Activated B cell treated with CpG ODN at 0.5 μM for 24 hours (primary cell): ENCODE results near the gene PLEKHF1. TPM values are rescaled to one million over a fixed set of nuclear protein-coding genes. Genes with fewer than 3 reads are reported as not detected.

ENCODE experiments used
- ATAC-seq: fragments of 200-7000 bp; cut with Tn5 transposase; one replicate; pipeline ENCODE4 v1.10.0; 2021; ENCODE audit warnings: low read depth, mild to moderate bottlenecking, moderate library complexity
- CTCF ChIA-PET: fragments of 350-600 bp; sonication (Branson Sonifier 250); formaldehyde crosslinking; loops from one replicate; lab custom pipeline; 2021; ENCODE audit warnings: antibody characterized with exemption; lab: Charles Lee
- POLR2A ChIA-PET: fragments of 350-600 bp; sonication (Branson Sonifier 250); formaldehyde crosslinking; loops from one replicate; lab custom pipeline; 2021; ENCODE audit warnings: antibody characterized with exemption; lab: Charles Lee
- DNase-seq: peaks from one replicate; pipeline ENCODE4 v3.0.0; 2022
- H3K27ac Mint-ChIP-seq: one replicate; pipeline ENCODE4 v1.8.0; 2020; ENCODE audit warnings: mixed read lengths
- H3K27me3 Mint-ChIP-seq: one replicate; pipeline ENCODE4 v1.8.0; 2021; ENCODE audit warnings: mixed read lengths
- H3K36me3 Mint-ChIP-seq: one replicate; pipeline ENCODE4 v1.8.0; 2021; ENCODE audit warnings: low read depth, mixed read lengths
- H3K4me1 Mint-ChIP-seq: one replicate; pipeline ENCODE4 v1.8.0; 2021; ENCODE audit warnings: mixed read lengths
- H3K4me3 Mint-ChIP-seq: one replicate; pipeline ENCODE4 v1.8.0; 2020; ENCODE audit warnings: mild to moderate bottlenecking, mixed read lengths
- H3K9me3 Mint-ChIP-seq: one replicate; pipeline ENCODE4 v1.8.0; 2020; ENCODE audit warnings: mixed read lengths
- CTCF ChIP-seq: fragments of 200-600 bp; IDR thresholded peaks from one replicate; pipeline ENCODE4 v1.8.0; 2022; ENCODE audit warnings: antibody characterized with exemption, mild to moderate bottlenecking
- intact Hi-C: fragments of 100-400 bp; cut with micrococcal nuclease; formaldehyde crosslinking; loops from one replicate; pipeline ENCODE4 v1.15.1; 2024
- total RNA-seq: library from RNA; stranded (reverse); gene quantifications from 2 replicates; pipeline ENCODE4 v1.2.3, GENCODE V29; 2022

The PLEKHF1 gene
- total RNA-seq, 1 donor from 2014 or later, result 5.5 TPM

DNA sequence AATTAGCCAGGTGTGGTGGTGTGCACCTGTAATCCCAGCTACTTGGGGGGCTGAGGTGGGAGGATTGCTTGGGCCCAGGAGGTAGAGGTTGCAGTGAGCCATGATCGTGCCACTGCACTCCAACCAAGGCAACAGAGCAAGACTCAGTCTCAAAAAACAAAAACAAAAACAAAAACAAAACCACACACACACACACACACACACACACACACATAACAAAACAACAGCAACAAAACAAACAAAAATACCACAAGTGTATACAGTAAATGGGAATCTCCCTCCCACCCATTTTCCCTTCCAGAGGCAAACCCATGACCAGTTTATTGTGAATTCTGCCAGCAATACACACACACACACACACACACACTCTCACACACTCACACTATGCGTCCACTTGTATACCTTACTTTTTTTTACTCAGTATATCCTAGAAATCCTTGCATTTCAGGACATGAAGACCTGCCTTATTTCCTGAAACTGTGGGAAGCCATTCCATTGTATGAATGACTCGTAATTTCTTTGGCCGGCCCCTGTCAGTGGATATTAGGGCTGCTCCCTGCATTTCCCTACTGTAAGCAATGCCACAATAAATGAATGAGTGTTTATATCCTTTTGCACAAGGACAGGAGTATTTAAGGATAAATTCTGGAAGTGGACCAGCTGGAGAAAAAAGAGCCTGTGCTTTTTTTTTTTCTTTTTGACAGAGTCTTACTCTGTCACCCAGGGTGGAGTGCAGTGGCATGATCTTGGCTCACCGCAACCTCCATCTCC lies 6.9 kb upstream of the PLEKHF1 start:
- POLR2A ChIA-PET, result no interaction called here

GRCh38 chr19:29660835-29661234 lies 4.4 kb upstream of the PLEKHF1 start:
- ATAC-seq (no peak), DNase-seq (no peak)
- H3K27ac Mint-ChIP-seq, result no peak overlapping the region
- peaks cover 9% of the 10 kb centered on the region for H3K4me1 Mint-ChIP-seq
- H3K36me3 Mint-ChIP-seq, result no peaks in the 10 kb centered on the region
- TF ChIP-seq CTCF, result no peak
- no peaks in the 10 kb centered on the region for H3K9me3 Mint-ChIP-seq
- H3K27me3 Mint-ChIP-seq, result peaks cover 4% of the 10 kb centered on the region
- intact Hi-C loops, result no loop called here
- no peak overlapping the region for H3K4me3 Mint-ChIP-seq
- ChIA-PET CTCF (interaction anchor here (1.2 to 1.9 kb wide), 2 partner anchors 51 to 55 kb away, joined by 3 to 8 read pairs; no protein-coding TSS in a partner anchor), POLR2A (no interaction called here)

More for the DNA sequence above, 6.9 kb upstream of the PLEKHF1 start:
- H3K4me1 Mint-ChIP-seq, result no peaks in the 10 kb centered on the region
- TF ChIP-seq CTCF, result no peak
- no peak overlapping the region for H3K4me3 Mint-ChIP-seq
- H3K36me3 Mint-ChIP-seq, result no peaks in the 10 kb centered on the region
- ATAC-seq, result no peak
- intact Hi-C loops, result no loop called here
- no peak overlapping the region for H3K27ac Mint-ChIP-seq
- DNase-seq, result no peak
- peaks cover 5% of the 10 kb centered on the region for H3K27me3 Mint-ChIP-seq
- CTCF ChIA-PET, result no interaction called here
- no peaks in the 10 kb centered on the region for H3K9me3 Mint-ChIP-seq

- ChIA-PET CTCF (interaction anchor here (1.3 to 1.9 kb wide), 4 partner anchors 9 to 54 kb away, joined by 3 to 8 read pairs (median 4); no protein-coding TSS in a partner anchor), POLR2A (interaction anchor here (1.2 kb wide), 1 partner anchor 16 kb away, joined by 3 read pairs; no protein-coding TSS in a partner anchor)
- intact Hi-C loops, result no loop called here
- Mint-ChIP-seq H3K36me3 (no peaks in the 10 kb centered on the region), H3K27me3 (peaks cover 1% of the 10 kb centered on the region), H3K4me1 (peaks cover 22% of the 10 kb centered on the region), H3K4me3 (no peak overlapping the region), H3K27ac (no peak overlapping the region), H3K9me3 (no peaks in the 10 kb centered on the region)
- ATAC-seq (no peak), DNase-seq (no peak)
- TF ChIP-seq CTCF, result no peak
Measured at GRCh38 chr19:29662278-29662603, 3.0 kb upstream of the PLEKHF1 start.

DNA sequence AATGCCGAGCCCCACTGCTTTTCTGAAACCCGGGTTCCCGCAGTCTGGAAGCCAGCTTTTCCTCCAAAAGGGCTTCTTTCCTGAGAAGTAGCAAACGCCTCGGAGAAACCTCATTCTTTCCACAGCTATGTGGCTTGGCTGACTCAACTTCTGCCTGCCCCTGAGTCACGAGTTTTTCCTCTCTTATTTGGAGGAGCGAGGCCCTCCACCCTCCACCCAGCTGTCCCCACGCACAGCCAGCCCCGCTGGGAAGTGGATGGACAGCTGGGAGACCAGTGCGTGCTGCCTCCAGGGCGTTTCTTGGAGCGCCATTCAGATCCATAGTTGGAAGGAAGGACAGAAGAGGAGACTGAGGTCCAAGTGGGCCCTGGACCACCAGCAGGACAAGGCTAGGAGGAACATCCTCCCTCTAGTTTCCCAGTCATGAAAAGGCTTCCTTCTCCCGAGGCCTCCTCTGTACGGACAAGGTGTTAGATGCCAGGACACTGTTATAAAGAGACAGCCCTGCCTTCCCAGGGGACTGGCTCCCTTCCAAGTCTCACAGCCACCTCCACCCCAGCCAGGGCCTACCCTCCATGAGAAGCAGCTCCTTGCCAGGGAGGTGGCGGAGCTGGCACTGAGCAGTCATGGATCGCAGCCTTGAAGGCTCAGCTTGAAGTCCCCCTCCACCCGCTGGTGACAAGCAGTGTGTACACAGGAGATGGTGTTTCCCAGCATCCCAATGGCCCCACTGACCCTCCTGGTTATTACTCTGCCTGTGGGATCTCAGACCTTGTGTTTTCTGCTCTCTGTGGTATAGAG lies 2.5 kb upstream of the PLEKHF1 start:
- H3K9me3 Mint-ChIP-seq, result no peaks in the 10 kb centered on the region
- TF ChIP-seq CTCF, result no peak
- no peak for DNase-seq
- H3K27ac Mint-ChIP-seq, result no peak overlapping the region
- intact Hi-C loops, result no loop called here
- no peak overlapping the region for H3K4me3 Mint-ChIP-seq
- ChIA-PET CTCF (interaction anchor here (1.3 to 1.6 kb wide), 3 partner anchors 9 to 32 kb away, joined by 3 to 5 read pairs (median 3); no protein-coding TSS in a partner anchor), POLR2A (interaction anchor here (1.2 kb wide), 1 partner anchor 16 kb away, joined by 3 read pairs; no protein-coding TSS in a partner anchor)
- no peaks in the 10 kb centered on the region for H3K36me3 Mint-ChIP-seq
- ATAC-seq, result no peak
- H3K4me1 Mint-ChIP-seq, result peaks cover 28% of the 10 kb centered on the region
- peaks cover 1% of the 10 kb centered on the region for H3K27me3 Mint-ChIP-seq
